Measurements from ENCODE around the gene KCNJ12. TPM values are rescaled to one million over a fixed set of nuclear protein-coding genes. Genes with fewer than 3 reads are reported as not detected.
"Not testable (repeated sequence)": the region's sequence is repeated elsewhere in the genome, so short reads cannot be mapped to it uniquely, and the experiment has no call there.

The KCNJ12 gene
- total RNA-seq, 2 donors from 2014 or later = 0.84 to 2.5 TPM

- intact Hi-C loops (cut with DNase I, micrococcal nuclease); ATAC-seq; DNase-seq: not testable (repeated sequence)
Measured at GRCh38 chr17:21426876-21427275, 50.7 kb downstream of the KCNJ12 start.

GRCh38 chr17:21427727-21428126 is 51.6 kb downstream of the KCNJ12 start:
- DNase-seq; ATAC-seq; intact Hi-C loops (cut with DNase I, micrococcal nuclease): not testable (repeated sequence)

DNA sequence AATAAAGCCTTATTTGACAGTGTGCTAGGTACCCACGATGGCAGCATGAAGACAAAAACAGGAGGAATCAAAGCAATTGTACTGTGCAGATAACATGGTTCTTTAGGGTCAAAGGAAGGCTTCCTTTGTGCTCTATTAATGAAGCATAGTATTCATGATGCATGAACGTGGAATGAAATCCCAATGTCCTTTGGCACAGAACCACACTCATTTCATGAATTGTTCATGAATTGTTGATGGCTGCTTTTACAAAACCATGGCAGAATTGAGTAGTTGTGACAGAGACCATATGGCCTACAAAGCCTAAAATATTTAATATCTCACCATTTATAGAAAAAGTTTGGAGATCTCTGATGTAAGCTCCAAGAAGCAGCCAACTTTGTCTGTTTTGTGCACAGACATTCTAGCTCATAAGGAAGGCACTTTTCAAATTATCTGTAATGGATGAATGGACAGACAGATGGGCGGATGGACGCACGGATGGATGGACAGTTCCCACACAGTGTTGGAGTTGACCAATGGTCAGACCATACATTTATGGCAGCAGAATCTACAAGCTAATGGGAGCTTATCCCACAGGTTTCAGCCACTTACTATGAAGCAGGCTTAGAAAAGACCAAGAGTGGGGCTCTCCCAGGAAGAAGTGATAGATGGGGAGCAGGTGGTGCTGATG is 52.7 kb downstream of the KCNJ12 start:
- intact Hi-C loops (cut with DNase I, micrococcal nuclease); ATAC-seq; DNase-seq: not testable (repeated sequence)

GRCh38 chr17:21429921-21430628 is 53.9 kb downstream of the KCNJ12 start:
- ATAC-seq; DNase-seq; intact Hi-C loops (cut with DNase I, micrococcal nuclease): not testable (repeated sequence)

- DNase-seq; intact Hi-C loops (cut with DNase I, micrococcal nuclease); ATAC-seq: not testable (repeated sequence)
Measured at GRCh38 chr17:21433971-21434370, 57.8 kb downstream of the KCNJ12 start.

DNA sequence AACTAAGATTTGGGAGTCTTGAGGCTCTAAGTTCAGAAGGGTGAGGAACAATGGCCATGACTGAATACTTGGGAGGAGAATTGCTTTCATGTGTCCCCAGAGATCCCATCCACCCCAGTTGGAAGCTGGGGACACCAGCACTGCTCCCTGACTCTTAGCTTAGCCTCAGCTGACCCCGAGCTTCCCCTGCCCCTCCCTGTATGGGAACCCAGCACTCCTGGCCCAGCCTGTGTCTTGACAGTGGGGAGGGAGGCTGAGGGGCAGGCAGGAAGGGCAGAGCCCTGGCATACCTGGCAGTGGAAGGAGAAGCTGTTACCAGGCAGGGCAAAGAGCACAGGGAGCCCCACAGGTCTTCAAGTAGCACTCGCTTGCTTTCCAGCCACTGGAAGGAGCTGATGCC is 58.8 kb downstream of the KCNJ12 start:
- intact Hi-C loops (cut with DNase I, micrococcal nuclease); DNase-seq; ATAC-seq: not testable (repeated sequence)

DNA sequence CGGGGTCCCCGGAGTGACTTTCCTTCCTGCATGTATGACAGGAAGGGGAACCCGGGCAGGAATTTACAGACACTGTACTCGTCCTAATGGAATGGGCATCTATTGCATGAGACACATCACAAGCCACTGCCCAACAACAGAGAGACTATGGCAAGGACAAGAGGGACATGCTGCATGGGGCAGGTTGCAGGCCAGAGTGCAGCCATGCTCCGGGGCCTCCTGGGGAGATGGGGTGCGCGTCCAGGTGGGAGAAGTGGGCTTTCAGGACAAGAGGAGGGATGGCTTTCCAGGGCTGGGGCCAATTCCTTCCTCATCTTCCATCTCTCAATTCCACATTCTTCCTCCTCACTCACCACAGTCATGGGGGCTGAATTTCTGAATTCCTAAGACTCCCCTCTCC is 60.3 kb downstream of the KCNJ12 start:
- ATAC-seq; DNase-seq; intact Hi-C loops (cut with DNase I, micrococcal nuclease): not testable (repeated sequence)

DNA sequence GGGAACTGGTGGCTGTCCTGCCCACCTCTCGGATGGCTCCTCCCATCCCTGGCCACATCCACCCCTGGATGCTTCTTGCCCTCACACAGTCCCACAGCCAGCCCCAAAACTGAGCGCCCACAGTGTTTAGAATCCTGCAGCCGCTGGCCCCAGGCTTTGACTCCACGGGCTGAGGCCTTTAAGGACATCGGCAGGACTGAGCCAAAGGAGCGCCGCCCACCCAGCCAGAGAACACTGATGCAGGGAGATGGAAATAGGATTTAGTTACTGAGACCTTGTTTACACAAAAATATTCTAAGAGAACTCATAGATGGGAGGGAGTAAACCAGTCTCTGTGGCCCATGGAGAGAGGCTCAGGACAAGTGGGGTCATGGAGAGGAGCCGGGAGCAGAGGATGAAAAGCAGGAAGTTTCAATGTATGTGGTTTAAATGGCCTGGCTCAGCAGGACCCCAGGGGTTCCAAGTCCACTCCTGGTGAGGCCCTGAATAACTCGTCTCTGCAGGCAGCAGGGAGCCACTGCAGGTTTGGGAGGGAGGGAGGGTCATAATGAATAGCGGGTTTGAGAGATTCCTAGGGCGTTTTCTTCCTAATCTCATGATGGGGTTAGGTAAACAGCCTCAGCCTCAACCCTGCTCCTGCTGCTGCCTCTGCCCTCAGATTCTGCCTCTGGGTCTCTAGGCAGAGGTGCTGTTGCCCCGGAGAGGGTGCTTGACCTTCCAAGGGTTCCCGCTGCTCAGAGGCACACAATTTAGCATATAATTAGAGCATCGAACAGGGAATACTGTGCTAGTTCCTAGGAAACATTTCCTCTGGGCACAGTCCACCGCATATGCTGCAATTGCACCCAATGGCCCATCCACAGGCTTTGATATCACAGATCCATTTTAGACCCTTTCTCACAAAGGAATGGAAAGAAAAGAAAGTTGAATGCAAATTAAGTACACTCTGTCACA is 61.0 kb downstream of the KCNJ12 start:
- intact Hi-C loops (cut with DNase I, micrococcal nuclease); ATAC-seq; DNase-seq: not testable (repeated sequence)

DNA sequence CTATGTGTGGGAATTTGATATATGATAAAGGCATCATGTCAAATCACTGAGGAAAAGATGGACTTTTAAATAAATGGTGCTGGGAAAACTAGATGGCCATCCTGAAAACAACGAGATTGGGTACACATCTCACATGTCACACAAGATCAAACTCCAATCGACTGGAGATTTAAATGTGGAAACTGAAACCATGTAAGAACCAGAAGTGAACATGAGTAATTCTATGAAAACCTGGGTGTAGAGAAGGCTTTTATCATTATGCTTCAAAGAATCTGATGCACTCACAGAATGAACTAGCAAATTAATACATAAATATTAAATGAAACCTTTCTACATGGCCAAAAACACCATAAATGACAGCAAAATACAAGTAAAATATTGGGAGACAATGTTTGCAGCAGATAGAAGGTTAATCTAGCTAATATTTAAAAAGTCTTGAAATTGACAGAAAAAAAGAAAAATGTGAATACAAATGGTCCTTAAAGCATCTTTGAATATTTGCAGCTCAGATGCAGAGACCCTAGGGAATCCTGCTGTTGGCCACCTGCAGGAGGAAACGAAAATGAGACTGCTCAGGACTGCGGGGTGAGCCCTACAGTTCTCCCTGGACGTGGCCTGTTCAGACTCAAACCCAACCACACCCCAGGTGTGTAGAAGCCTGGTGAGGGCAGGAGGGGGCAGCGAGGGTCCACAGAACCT is 62.3 kb downstream of the KCNJ12 start:
- DNase-seq; ATAC-seq; intact Hi-C loops (cut with DNase I, micrococcal nuclease): not testable (repeated sequence)

GRCh38 chr17:21439015-21439336 is 62.8 kb downstream of the KCNJ12 start:
- intact Hi-C loops (cut with DNase I, micrococcal nuclease); ATAC-seq; DNase-seq: not testable (repeated sequence)

- intact Hi-C loops (cut with DNase I, micrococcal nuclease) = no loop called here
- DNase-seq (no peak), ATAC-seq (no peak)
Measured at GRCh38 chr17:21445091-21445650, 69.0 kb downstream of the KCNJ12 start.

- intact Hi-C loops (cut with DNase I, micrococcal nuclease); ATAC-seq; DNase-seq: not testable (repeated sequence)
Measured at GRCh38 chr17:21447552-21447951, 71.4 kb downstream of the KCNJ12 start.

DNA sequence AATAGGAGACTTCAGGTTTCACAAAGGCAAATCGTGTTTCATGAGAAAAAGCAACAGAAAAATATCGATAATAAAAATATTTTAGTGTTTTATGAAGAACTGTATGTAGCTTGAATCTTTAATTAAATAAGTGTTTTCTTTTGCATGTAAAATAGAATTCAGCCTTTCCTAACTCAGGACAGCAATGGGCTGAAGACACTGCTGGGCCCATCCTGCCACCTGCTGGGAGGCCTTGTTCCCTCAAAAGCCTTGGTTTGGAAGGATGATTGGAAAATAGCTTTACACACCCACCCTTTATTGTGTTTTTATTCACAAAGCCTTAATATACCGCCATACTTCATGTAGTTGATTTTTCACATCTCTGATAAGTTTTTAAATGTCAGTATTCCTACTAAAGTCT is 73.7 kb downstream of the KCNJ12 start:
- DNase-seq = not testable (repeated sequence)
- peak; percentile 71 for ATAC-seq
- intact Hi-C loops (cut with DNase I, micrococcal nuclease) = loop anchor here in 1 of 2 donors (10.0 kb wide), 1 partner anchor 55 kb away; no protein-coding TSS in a partner anchor

DNA sequence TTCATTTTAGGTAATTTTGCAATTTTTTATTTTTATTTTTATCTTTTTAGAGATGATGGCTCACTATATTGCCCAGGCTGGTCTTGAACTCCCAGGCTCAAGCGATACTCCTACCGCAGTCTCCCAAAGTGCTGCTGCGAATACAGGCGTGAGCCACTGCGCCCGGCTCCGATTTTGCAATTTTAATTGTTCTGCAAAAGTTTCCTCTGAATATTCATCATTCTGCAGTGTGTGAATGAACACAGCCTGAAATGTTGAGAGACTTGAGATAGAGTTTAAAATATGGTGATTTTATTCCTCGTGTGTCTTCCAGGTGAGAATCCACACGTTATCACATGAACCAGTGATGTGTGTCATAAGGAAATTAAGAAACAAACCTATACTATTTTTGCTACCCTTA is 75.8 kb downstream of the KCNJ12 start:
- intact Hi-C loops (cut with DNase I, micrococcal nuclease) = loop anchor here in 1 of 2 donors (10.0 kb wide), 1 partner anchor 53 kb away; no protein-coding TSS in a partner anchor
- ATAC-seq (no peak), DNase-seq (no peak)

GRCh38 chr17:21452377-21453143 is 76.4 kb downstream of the KCNJ12 start:
- ATAC-seq (peak; percentile 47), DNase-seq (peak; percentile 45 to 58)
- intact Hi-C loops (cut with DNase I, micrococcal nuclease) = loop anchor here in 1 of 2 donors (10.0 kb wide), 1 partner anchor 52 kb away; no protein-coding TSS in a partner anchor

DNA sequence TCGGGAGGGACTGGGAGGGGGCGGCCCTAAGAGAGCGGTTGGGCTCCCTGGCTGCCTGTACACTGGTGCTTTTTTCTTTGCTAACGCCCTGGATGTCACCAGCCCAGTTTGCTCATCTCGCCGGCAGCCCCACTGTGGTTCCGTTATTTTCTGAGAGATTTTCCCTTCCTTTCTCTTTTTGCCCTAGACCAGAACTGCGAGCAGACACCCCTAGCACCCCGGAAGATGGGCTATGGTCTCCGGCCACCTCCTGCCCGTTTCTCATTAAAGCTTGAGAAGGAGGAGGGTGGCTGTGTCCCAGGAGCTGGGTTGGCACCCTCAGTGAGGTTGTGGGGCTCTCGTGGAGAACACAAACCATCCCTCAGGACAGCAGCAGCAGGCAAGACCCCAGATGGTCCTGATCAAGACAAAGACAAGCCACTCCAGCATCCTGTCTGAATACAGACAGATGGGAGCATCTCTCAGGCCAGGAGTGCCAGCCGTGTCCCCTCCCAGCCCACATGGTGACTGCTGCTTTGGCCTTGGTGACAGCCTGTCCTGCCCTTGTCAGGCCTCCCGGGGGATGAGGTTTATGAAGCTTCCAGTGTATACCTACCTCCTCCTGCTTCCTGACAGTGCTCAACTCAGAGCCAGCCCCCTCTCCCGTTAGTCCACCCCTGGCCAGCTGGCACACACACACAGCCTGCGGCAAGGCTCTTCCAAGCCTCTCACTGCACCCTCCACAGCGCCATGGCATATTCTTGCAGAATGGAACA is 77.2 kb downstream of the KCNJ12 start:
- DNase-seq (no peak), ATAC-seq (no peak)
- intact Hi-C loops (cut with DNase I, micrococcal nuclease) = loop anchor here in 1 of 2 donors (10.0 kb wide), 1 partner anchor 51 kb away; no protein-coding TSS in a partner anchor
